ENCODE measurements around the gene LAX1. TPM values are rescaled to one million over a fixed set of nuclear protein-coding genes. Genes with fewer than 3 reads are reported as not detected.
"Not testable (repeated sequence)": the region's sequence is repeated elsewhere in the genome, so short reads cannot be mapped to it uniquely, and the experiment has no call there.

Gene LAX1, protein sequence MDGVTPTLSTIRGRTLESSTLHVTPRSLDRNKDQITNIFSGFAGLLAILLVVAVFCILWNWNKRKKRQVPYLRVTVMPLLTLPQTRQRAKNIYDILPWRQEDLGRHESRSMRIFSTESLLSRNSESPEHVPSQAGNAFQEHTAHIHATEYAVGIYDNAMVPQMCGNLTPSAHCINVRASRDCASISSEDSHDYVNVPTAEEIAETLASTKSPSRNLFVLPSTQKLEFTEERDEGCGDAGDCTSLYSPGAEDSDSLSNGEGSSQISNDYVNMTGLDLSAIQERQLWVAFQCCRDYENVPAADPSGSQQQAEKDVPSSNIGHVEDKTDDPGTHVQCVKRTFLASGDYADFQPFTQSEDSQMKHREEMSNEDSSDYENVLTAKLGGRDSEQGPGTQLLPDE
- total RNA-seq: 0.40 TPM
- long read RNA-seq, partial matches to known transcripts: 0 of 1 reads
- long read RNA-seq, other reads (novel, unspliced or antisense): 0 of 1 reads

DNA sequence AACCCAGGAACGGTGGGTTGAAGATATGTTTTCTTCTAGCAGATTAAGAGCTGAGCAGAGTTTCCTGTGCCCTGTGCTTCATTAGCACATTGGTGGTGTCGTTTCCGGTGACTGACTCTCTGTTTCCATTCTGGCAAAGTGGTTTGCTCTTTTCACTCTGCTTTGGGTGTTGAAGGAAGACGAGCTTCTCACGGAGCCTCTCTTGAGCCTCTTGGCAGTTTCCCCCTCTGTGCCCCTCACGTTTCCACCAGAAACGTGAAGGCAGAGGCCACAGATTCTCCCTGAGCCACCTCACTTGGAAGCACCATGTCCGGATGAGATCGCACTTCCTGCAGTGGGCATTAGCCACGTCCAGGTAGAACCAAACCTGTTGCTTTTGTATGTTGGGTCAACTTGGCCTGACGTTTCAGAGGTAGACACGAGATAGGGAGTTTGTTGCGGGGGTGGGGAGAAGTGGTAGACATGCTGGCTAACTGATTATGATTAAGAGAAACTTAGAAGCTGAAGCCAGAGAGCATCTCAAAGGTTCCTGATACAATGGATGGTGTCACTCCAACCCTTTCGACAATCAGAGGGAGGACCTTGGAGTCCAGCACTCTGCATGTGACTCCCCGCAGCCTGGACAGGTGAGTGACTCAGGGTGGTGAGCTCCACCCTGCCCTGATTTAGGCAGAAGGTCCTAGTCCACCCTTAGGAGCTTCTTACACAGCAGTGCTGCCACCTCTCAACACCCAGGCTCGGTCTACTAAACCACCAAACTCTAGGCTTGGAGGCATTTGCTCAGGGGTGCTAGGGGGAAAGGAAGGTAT lies at the start of gene LAX1:
Gene LAX1, plus strand, starts transcription at position 155 of the 809 bp plus-strand sequence. Its CDS starts 383 bp downstream, at position 538.
- no peak for DNase-seq (ENCODE audit: low spot score)
- intact Hi-C loops (cut with DNase I): no loop called here

DNA sequence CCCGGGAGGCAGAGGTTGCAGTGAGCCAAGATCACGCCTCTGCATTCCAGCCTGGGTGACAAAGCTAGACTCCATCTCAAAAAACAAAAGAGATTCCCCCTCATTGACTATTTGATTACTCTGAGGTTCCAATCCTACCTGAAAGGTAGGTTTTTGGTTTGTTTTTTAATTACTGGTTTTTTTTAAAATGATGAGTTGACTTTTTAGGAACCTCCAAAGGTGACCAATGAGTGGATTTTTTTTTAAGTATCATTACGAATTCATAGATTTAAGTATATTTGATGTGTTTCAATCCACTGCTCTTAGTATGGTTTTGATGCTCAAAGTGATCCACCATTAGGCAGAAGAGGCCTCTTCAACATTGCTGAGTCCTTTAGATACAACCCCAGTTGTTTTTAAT lies 47.9 kb upstream of the LAX1 start:
- no peak for DNase-seq (ENCODE audit: low spot score)
- intact Hi-C loops (cut with DNase I): no loop called here

- intact Hi-C loops (cut with DNase I): no loop called here
- no peak for DNase-seq (ENCODE audit: low spot score)
Observed at GRCh38 chr1:203720242-203720641, 44.7 kb upstream of the LAX1 start.

DNA sequence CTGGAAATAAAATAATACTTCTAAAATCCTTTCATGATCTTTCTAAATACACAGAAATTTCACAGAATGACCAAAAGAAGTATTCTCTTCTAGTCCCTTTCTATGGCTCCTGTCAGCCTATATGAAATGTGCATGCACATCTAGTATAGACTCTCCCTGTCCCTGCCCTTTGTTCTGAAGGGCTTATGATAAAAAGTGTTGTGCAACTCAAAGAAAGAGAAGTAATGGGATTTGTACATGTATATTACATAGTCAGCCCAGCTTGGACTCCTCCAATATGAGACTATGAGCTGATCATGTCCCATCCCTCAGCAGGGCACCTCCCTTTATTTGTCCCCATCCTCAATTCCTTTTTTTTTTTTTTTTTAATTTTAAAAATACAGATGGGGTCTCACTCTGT lies 42.1 kb upstream of the LAX1 start:
- no peak for DNase-seq (ENCODE audit: low spot score)
- intact Hi-C loops (cut with DNase I): no loop called here

- DNase-seq (ENCODE audit: low spot score): no peak
- intact Hi-C loops (cut with DNase I): no loop called here
Observed at GRCh38 chr1:203726417-203726867, 38.5 kb upstream of the LAX1 start.

DNA sequence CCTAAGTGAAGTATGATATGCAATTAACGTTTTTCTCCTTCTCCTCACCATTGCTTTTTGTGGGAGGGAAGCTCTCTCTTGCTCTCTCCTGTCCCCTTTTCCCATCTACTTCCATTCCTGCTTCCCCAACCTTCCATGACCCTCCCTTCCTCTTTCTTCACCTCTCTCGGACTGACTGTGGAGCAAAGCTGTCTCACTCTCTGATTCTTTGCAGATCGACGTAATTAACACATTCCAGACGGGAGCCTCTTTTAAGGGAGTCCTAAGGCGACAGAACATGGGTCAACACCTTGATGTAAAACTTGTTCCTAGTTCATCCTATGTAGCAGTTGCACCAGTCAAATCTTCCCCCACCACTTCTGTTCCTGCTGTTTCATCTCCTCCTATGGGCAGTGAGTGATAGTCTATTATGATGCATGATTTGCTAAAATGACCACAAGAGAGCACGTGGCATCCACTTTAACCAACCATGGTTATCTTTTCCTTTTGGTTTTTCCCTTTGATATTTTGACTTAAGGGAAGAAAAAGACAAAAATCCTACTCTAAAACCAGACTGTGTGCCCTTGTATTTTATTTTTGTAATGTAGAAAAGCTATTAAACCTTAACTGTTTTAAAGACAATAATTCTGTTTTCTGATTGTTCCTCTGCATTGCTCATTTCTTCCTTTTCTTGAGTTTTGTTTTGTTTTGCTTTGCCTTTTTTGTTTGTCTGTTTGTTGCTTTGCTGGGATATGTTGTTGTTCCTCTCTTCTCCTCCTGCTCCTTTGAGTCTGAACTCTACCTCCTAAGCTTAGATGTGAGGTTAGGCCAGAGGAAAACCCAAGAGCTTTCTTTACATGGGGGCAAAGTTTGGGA lies 31.7 kb upstream of the LAX1 start:
- intact Hi-C loops (cut with DNase I): no loop called here
- DNase-seq (ENCODE audit: low spot score): no peak

GRCh38 chr1:203742436-203742835 lies 22.5 kb upstream of the LAX1 start:
- intact Hi-C loops (cut with DNase I): no loop called here
- no peak for DNase-seq (ENCODE audit: low spot score)

DNA sequence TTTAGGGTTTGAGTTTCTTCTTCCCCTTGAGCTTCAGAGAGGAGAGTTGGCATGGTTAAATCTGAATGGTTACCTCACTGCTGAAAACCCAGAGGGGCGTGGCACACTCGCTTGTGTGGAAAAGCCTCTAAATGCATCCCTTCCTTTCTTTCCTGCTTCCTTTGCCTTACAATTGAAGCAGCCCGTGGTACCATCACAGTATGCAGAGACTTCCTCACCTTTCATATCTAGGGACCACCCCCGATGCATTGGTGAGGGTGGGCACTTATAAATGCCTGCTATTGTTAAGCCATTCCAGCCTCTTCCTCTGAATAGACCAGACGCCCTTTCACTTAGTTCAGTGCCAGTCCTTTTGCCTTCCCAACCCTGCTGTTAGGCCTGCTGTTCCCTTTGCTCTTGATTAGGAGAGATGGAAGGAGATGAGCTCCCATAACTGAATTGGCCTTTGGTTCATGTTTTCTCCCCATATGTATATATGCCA lies 21.9 kb upstream of the LAX1 start:
- intact Hi-C loops (cut with DNase I): no loop called here
- no peak for DNase-seq (ENCODE audit: low spot score)

DNA sequence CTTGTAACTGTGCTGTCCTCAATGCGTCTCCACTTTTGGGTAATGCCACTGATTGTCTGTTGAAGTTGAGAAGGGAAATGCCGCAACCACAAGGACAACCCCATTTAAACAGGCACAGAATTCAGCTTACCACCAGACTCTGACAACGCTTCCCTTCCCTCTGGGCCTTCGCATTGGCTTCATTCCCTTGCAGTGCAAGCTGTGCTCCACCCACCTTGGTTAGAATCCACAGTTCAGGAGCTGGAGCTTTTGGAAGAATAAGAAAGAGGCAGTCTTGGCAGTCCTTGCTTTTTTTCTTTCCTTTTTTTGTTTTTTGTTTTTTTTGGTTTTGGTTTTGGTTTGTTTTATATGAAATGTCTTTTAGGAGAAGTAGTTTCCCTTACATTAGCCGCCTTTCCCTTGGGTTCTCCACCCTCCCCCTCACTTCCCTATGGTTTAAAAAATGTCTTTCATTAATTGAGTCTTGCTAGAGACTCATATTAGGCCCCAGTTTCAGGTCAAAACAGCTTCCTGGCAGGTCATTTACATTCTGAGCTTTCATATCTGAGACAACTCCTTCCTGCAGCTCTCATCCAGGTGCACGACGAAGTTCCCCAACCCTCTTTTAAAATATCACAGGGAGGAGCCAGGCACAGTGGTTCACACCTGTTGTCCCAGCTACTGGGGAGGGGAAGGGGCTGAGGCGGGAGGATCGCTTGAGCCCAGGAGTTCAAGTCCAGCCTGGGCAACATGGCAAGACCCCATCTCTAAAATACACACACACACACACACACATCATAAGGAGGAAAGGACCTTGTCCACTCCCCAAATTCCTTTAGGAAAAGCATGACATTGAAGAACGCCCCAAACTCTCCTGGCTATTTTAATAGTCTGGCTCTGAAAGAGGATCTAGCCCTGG lies 20.7 kb upstream of the LAX1 start:
- intact Hi-C loops (cut with DNase I): no loop called here
- no peak for DNase-seq (ENCODE audit: low spot score)

- no peak for DNase-seq (ENCODE audit: low spot score)
- intact Hi-C loops (cut with DNase I): no loop called here
Observed at GRCh38 chr1:203746281-203746680, 18.7 kb upstream of the LAX1 start.

DNA sequence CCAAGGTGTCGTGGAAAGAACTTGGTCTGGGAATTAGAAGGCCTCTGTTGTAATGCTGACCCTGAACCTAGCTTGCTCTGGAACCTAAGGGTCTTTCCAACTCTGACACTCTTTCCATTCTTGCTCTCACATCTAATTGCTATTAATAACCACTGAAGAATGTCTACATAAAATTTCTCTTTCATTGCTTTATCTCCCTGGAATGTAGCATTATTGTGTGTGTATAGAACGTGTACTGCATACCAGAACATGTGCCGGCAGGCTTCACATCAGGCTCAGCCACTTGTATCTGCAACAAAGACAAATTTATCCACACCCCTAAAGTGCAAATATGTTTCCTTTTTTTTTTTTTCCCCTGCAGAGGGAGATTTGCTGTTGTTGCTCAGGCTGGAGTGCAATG lies 13.9 kb upstream of the LAX1 start:
- DNase-seq (ENCODE audit: low spot score): no peak

GRCh38 chr1:203751618-203752361 lies 13.2 kb upstream of the LAX1 start:
- intact Hi-C loops (cut with DNase I); DNase-seq (ENCODE audit: low spot score): not testable (repeated sequence)

More for the DNA sequence above, 13.9 kb upstream of the LAX1 start:
- intact Hi-C loops (cut with DNase I): no loop called here

- no peak for DNase-seq (ENCODE audit: low spot score)
- intact Hi-C loops (cut with DNase I): no loop called here
Observed at GRCh38 chr1:203754455-203754864, 10.5 kb upstream of the LAX1 start.

DNA sequence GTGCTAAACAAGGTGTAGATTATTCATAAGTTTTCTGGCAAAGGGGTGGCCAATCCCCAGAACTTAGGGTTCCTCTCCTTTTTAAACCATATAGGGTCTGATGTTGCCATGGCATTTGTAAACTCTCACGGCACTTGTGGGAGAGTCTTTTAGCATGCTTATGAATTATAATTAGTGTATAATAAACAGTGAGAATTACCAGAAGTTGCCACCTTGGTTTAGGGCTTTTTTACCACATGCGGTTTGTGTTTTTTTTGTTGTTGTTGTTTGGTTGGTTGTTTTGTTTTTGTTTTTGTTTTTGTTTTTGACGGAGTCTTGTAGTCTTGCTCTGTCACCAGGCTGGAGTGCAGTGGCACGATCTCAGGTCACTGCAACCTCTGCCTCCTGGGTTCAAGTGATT lies 8.9 kb upstream of the LAX1 start:
- intact Hi-C loops (cut with DNase I): no loop called here
- DNase-seq (ENCODE audit: low spot score): no peak

GRCh38 chr1:203758749-203759148 lies 6.2 kb upstream of the LAX1 start:
- intact Hi-C loops (cut with DNase I); DNase-seq (ENCODE audit: low spot score): not testable (repeated sequence)

- intact Hi-C loops (cut with DNase I): no loop called here
- no peak for DNase-seq (ENCODE audit: low spot score)
Observed at GRCh38 chr1:203760506-203760905, 4.5 kb upstream of the LAX1 start.

GRCh38 chr1:203761958-203762357 lies 3.0 kb upstream of the LAX1 start:
- intact Hi-C loops (cut with DNase I); DNase-seq (ENCODE audit: low spot score): not testable (repeated sequence)

DNA sequence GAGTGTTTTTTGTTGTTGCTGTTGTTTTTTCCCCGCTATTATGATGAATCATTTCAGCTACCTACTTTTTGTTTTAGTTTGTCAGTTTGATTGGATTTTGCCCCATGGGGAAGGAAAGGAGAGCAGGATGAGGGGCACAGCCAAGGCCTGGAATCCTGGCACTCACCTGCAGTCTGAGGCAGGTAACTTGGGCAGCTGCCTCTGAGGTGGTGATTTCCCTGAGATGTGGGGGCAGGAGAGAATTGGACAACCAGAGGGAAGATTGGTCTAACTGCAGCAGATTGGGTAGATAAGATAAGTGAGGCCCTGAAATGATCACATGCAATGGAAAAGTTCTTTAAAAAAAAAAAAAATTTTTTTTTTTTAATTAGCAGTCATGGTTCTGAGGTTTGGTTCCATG lies 1.5 kb upstream of the LAX1 start:
- intact Hi-C loops (cut with DNase I): no loop called here
- DNase-seq (ENCODE audit: low spot score): no peak
